Activated naive CD4-positive, alpha-beta T cell treated with anti-CD3 and anti-CD28 coated beads, Interleukin-2, amount 10 ng/mL, durations not matched to agents 7 days and 5 days (primary cell): ENCODE results near the gene DNMT1.

ENCODE experiments used
- CTCF ChIA-PET: fragments of 350-600 bp; sonication (Branson Sonifier 250); formaldehyde crosslinking; loops from one replicate; lab custom pipeline; 2021; ENCODE audit warnings: antibody characterized with exemption; lab: Charles Lee
- DNase-seq: peaks from one replicate; pipeline ENCODE4 v3.0.0-alpha.2; 2020
- H3K27ac Mint-ChIP-seq: one replicate; pipeline ENCODE4 v1.8.0; 2021; ENCODE audit warnings: mild to moderate bottlenecking, moderate library complexity, mixed read lengths
- H3K27me3 Mint-ChIP-seq: one replicate; pipeline ENCODE4 v1.8.0; 2021; ENCODE audit warnings: mild to moderate bottlenecking, mixed read lengths
- H3K36me3 Mint-ChIP-seq: one replicate; pipeline ENCODE4 v1.8.0; 2021; ENCODE audit warnings: mixed read lengths
- H3K4me1 Mint-ChIP-seq: one replicate; pipeline ENCODE4 v1.8.0; 2021; ENCODE audit warnings: mixed read lengths
- H3K4me3 Mint-ChIP-seq: one replicate; pipeline ENCODE4 v1.8.0; 2021; ENCODE audit warnings: mild to moderate bottlenecking, moderate library complexity, mixed read lengths
- H3K9me3 Mint-ChIP-seq: one replicate; pipeline ENCODE4 v1.8.0; 2021; ENCODE audit warnings: mixed read lengths

The DNMT1 gene

DNA sequence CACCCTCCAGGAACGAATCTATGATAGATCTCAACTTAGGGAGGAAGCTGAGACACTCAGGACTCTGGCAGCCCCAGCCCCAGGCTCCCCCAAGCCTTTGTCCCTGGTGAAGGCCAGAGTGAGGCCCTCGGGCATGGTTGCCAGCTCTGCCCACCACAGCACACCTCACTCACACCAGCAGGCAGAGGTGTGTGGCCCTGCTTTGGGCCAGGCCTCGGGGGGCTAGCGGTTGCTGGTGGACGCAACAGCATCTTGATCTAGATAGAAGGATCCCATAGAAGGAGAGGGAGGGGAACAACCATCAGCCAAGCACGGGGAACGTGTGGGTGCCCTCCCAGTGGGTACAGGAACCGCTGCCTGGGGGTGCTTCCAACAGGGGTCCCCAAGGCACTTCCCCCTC lies 36.7 kb downstream of the DNMT1 start:
- H3K9me3 Mint-ChIP-seq: no peaks in the 10 kb centered on the region
- H3K36me3 Mint-ChIP-seq: peaks cover 70% of the 10 kb centered on the region
- H3K27ac Mint-ChIP-seq: no peak overlapping the region
- H3K4me3 Mint-ChIP-seq: no peak overlapping the region
- no peak for DNase-seq
- CTCF ChIA-PET: interaction anchor here (1.4 kb wide), 1 partner anchor 30 kb away, joined by 3 read pairs; no protein-coding TSS in a partner anchor
- no peaks in the 10 kb centered on the region for H3K27me3 Mint-ChIP-seq
- no peaks in the 10 kb centered on the region for H3K4me1 Mint-ChIP-seq

DNA sequence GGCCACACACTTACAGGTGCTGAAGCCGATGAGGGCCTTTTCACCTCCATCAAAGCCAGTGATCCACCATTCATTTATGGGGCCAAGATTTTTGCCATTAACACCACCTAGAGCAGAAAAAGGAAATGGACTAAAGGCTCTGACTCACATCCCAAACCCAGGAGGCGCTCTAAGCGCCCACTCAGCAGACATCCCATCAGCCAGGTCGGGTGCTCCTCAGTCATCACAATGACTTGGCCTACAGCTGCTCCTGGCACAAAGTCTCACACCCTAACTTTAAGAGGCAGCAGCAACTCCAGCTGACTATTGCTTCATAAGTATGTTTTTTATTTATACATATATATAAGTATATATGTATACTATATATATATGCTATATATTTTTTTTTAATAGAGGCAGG lies 38.9 kb downstream of the DNMT1 start:
- Mint-ChIP-seq H3K4me3 (no peak overlapping the region), H3K9me3 (no peaks in the 10 kb centered on the region), H3K27ac (no peak overlapping the region), H3K4me1 (no peaks in the 10 kb centered on the region), H3K36me3 (peaks cover 79% of the 10 kb centered on the region), H3K27me3 (no peaks in the 10 kb centered on the region)
- CTCF ChIA-PET: no interaction called here
- no peak for DNase-seq

GRCh38 chr19:10152100-10152499 lies 42.7 kb downstream of the DNMT1 start:
- no peak overlapping the region for H3K4me3 Mint-ChIP-seq
- DNase-seq: no peak
- no peaks in the 10 kb centered on the region for H3K9me3 Mint-ChIP-seq
- H3K27ac Mint-ChIP-seq: no peak overlapping the region
- CTCF ChIA-PET: no interaction called here
- H3K36me3 Mint-ChIP-seq: peaks cover 79% of the 10 kb centered on the region
- no peaks in the 10 kb centered on the region for H3K27me3 Mint-ChIP-seq
- H3K4me1 Mint-ChIP-seq: no peaks in the 10 kb centered on the region

DNA sequence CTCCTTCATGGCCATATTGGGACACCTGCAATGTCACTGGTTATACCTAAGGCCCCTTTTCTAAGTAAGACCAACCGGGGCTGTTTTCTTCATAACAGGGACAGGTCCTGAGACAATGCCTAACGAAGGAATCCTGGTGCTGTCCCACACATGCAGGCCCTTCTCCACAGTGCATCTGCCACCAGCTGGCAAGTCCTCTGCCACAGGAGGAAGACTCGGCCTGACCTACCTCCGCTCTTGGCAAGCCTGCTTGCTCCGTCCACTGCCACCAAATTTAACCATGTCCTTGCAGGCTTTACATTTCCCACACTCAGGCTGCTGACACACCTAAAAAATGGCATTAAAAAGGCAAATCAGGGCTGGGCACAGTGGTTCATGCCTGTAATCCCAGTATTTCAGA lies 43.2 kb downstream of the DNMT1 start:
- H3K9me3 Mint-ChIP-seq: no peaks in the 10 kb centered on the region
- no peak for DNase-seq
- H3K4me3 Mint-ChIP-seq: no peak overlapping the region
- H3K27me3 Mint-ChIP-seq: no peaks in the 10 kb centered on the region
- H3K27ac Mint-ChIP-seq: no peak overlapping the region
- H3K4me1 Mint-ChIP-seq: peaks cover 1% of the 10 kb centered on the region
- peaks cover 78% of the 10 kb centered on the region for H3K36me3 Mint-ChIP-seq
- CTCF ChIA-PET: no interaction called here

DNA sequence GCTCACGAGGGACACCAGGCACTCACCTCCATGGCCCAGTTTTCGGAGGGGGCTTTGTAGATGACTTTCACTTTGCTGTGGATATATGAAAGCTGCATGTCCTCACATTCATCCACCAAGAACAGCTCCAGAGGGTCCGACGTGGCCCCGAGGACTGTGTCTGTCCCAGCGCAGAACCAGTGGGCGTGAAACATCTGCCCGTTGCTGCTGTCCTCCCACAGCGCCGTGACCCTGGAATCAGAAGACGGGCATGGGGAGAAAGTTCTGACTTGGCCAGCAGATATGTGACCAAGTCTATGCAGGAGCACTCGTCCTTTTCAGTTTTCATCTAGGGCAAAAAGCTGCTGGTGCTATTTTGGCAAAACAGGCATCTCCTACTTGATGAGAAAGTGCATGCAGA lies 45.3 kb downstream of the DNMT1 start:
- H3K4me1 Mint-ChIP-seq: peaks cover 18% of the 10 kb centered on the region
- DNase-seq: no peak
- H3K27ac Mint-ChIP-seq: peak overlapping the region; percentile 37
- peaks cover 81% of the 10 kb centered on the region for H3K36me3 Mint-ChIP-seq
- no peaks in the 10 kb centered on the region for H3K9me3 Mint-ChIP-seq
- H3K27me3 Mint-ChIP-seq: no peaks in the 10 kb centered on the region
- CTCF ChIA-PET: no interaction called here
- no peak overlapping the region for H3K4me3 Mint-ChIP-seq

- CTCF ChIA-PET: no interaction called here
- H3K4me1 Mint-ChIP-seq: peaks cover 50% of the 10 kb centered on the region
Measured at GRCh38 chr19:10146142-10146541, 48.6 kb downstream of the DNMT1 start.

DNA sequence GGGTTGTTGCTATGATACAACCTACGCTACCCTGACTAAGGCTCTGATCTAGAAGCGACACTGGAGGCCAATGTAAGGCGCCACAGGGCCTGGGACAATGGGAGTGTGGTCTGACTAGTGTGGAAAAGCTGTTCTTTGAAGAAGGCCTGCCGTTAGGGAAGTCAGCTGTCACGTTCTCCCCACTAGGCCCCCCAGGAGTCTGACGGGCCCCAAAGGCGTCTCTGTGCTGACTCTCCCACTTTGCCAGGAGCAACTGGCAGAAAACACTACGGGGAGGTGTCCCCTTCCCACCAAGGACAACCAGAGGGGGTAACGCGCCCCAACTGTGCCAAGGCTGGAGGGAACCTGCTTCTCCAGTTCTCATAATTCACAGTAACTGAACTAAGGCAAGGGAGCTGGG lies 49.7 kb downstream of the DNMT1 start:
- CTCF ChIA-PET: interaction anchor here (2.9 kb wide), 1 partner anchor 105 kb away, joined by 8 read pairs; no protein-coding TSS in a partner anchor
- no peak for DNase-seq
- Mint-ChIP-seq H3K4me3 (no peak overlapping the region), H3K27me3 (no peaks in the 10 kb centered on the region), H3K27ac (peak overlapping the region; percentile 100), H3K4me1 (peaks cover 52% of the 10 kb centered on the region), H3K9me3 (no peaks in the 10 kb centered on the region), H3K36me3 (peaks cover 72% of the 10 kb centered on the region)

More at GRCh38 chr19:10146142-10146541, 48.6 kb downstream of the DNMT1 start:
- no peaks in the 10 kb centered on the region for H3K27me3 Mint-ChIP-seq
- no peaks in the 10 kb centered on the region for H3K9me3 Mint-ChIP-seq
- no peak for DNase-seq
- H3K4me3 Mint-ChIP-seq: no peak overlapping the region
- H3K27ac Mint-ChIP-seq: no peak overlapping the region
- peaks cover 77% of the 10 kb centered on the region for H3K36me3 Mint-ChIP-seq

GRCh38 chr19:10144361-10144760 lies 50.4 kb downstream of the DNMT1 start:
- DNase-seq: no peak
- no peak overlapping the region for H3K4me3 Mint-ChIP-seq

DNA sequence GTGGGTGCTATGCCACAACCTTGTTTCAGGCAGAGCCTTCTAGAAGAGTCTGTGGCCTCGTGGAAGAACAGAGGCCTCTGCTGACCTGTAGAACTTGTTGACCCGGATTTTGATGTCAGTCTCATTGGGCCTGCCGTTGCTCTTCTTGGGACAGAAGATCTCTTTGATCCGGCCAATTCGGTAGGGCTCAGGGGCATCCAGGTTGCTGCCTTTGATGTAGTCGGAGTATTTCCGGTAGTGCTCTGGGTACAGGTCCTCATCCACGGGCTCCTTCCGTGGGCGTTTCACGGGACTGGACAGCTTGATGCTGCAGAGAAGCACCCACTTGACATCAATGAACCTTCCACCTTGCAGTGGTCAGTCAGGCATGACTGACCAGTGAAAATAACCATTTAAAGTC lies 51.1 kb downstream of the DNMT1 start:
- Mint-ChIP-seq H3K4me3 (peak overlapping the region; percentile 43), H3K27me3 (no peaks in the 10 kb centered on the region), H3K27ac (peak overlapping the region; percentile 100), H3K9me3 (no peaks in the 10 kb centered on the region), H3K36me3 (peaks cover 72% of the 10 kb centered on the region), H3K4me1 (peaks cover 52% of the 10 kb centered on the region)
- CTCF ChIA-PET: interaction anchor here (0.6 to 2.9 kb wide), 6 partner anchors 11 to 115 kb away, joined by 3 to 8 read pairs (median 4); no protein-coding TSS in a partner anchor
- DNase-seq: peak; percentile 32

More at GRCh38 chr19:10144361-10144760, 50.4 kb downstream of the DNMT1 start:
- H3K27ac Mint-ChIP-seq: peak overlapping the region; percentile 100
- H3K36me3 Mint-ChIP-seq: peaks cover 71% of the 10 kb centered on the region
- CTCF ChIA-PET: interaction anchor here (2.9 kb wide), 1 partner anchor 106 kb away, joined by 8 read pairs; no protein-coding TSS in a partner anchor
- no peaks in the 10 kb centered on the region for H3K27me3 Mint-ChIP-seq
- H3K9me3 Mint-ChIP-seq: no peaks in the 10 kb centered on the region
- H3K4me1 Mint-ChIP-seq: peaks cover 52% of the 10 kb centered on the region

GRCh38 chr19:10142701-10143375 lies 51.9 kb downstream of the DNMT1 start:
- Mint-ChIP-seq H3K9me3 (no peaks in the 10 kb centered on the region), H3K36me3 (peaks cover 73% of the 10 kb centered on the region), H3K27ac (peak overlapping the region; percentile 100), H3K27me3 (no peaks in the 10 kb centered on the region), H3K4me3 (peak overlapping the region; percentile 71), H3K4me1 (peaks cover 52% of the 10 kb centered on the region)
- CTCF ChIA-PET: interaction anchor here (0.6 to 2.9 kb wide), 11 partner anchors 11 to 212 kb away, joined by 3 to 8 read pairs (median 3); no protein-coding TSS in a partner anchor
- peak; percentile 71 for DNase-seq

GRCh38 chr19:10141973-10142372 lies 52.8 kb downstream of the DNMT1 start:
- peak overlapping the region; percentile 100 for H3K27ac Mint-ChIP-seq
- H3K4me1 Mint-ChIP-seq: peaks cover 52% of the 10 kb centered on the region
- H3K9me3 Mint-ChIP-seq: no peaks in the 10 kb centered on the region
- no peaks in the 10 kb centered on the region for H3K27me3 Mint-ChIP-seq
- peaks cover 76% of the 10 kb centered on the region for H3K36me3 Mint-ChIP-seq
- DNase-seq: no peak
- CTCF ChIA-PET: interaction anchor here (1.2 to 1.8 kb wide), 4 partner anchors 29 to 87 kb away, joined by 3 to 8 read pairs (median 4); no protein-coding TSS in a partner anchor
- peak overlapping the region; percentile 35 for H3K4me3 Mint-ChIP-seq

- Mint-ChIP-seq H3K27me3 (no peaks in the 10 kb centered on the region), H3K9me3 (no peaks in the 10 kb centered on the region), H3K36me3 (peaks cover 74% of the 10 kb centered on the region), H3K4me1 (peaks cover 51% of the 10 kb centered on the region), H3K4me3 (peak overlapping the region; percentile 35), H3K27ac (peak overlapping the region; percentile 100)
- no peak for DNase-seq
- CTCF ChIA-PET: interaction anchor here (1.2 to 1.8 kb wide), 2 partner anchors 28 to 36 kb away, joined by 3 to 4 read pairs; no protein-coding TSS in a partner anchor
Measured at GRCh38 chr19:10141479-10141878, 53.3 kb downstream of the DNMT1 start.

GRCh38 chr19:10139952-10140351 lies 54.8 kb downstream of the DNMT1 start:
- H3K4me1 Mint-ChIP-seq: peaks cover 38% of the 10 kb centered on the region
- no peak for DNase-seq
- no peaks in the 10 kb centered on the region for H3K9me3 Mint-ChIP-seq
- no peak overlapping the region for H3K4me3 Mint-ChIP-seq
- peaks cover 65% of the 10 kb centered on the region for H3K36me3 Mint-ChIP-seq
- peak overlapping the region; percentile 62 for H3K27ac Mint-ChIP-seq
- H3K27me3 Mint-ChIP-seq: no peaks in the 10 kb centered on the region
- CTCF ChIA-PET: interaction anchor here (1.7 kb wide), 1 partner anchor 27 kb away, joined by 4 read pairs; no protein-coding TSS in a partner anchor

- Mint-ChIP-seq H3K9me3 (no peaks in the 10 kb centered on the region), H3K36me3 (peaks cover 61% of the 10 kb centered on the region), H3K27ac (peak overlapping the region; percentile 62), H3K4me3 (no peak overlapping the region), H3K4me1 (peaks cover 31% of the 10 kb centered on the region), H3K27me3 (no peaks in the 10 kb centered on the region)
- CTCF ChIA-PET: interaction anchor here (1.7 kb wide), 1 partner anchor 26 kb away, joined by 4 read pairs; no protein-coding TSS in a partner anchor
- DNase-seq: no peak
Measured at GRCh38 chr19:10138879-10139795, 55.6 kb downstream of the DNMT1 start.
